Fibroblast of lung (primary cell): ENCODE data around the gene ARF5.

Experiments used
- EZH2 ChIP-seq: IDR thresholded peaks from 2 replicates; pipeline ENCODE4 v1.5.1; 2012; ENCODE audit warnings: low read length, control low read depth, mild to moderate bottlenecking; ENCODE audit errors: missing control alignments
- TF ChIP-seq, protein P1 (sequence below), 2 donors: IDR thresholded peaks in 1 of 2; conservative IDR thresholded peaks in 1 of 2; 1 replicate in 1 of 2; 2 replicates in 1 of 2; pipeline ENCODE4 v1.5.1; 2011 to 2012; ENCODE audit warnings: low read length in 2 of 2, control low read depth in 1 of 2, inconsistent platforms in 1 of 2, low read depth in 1 of 2, mild to moderate bottlenecking in 1 of 2

DNA sequence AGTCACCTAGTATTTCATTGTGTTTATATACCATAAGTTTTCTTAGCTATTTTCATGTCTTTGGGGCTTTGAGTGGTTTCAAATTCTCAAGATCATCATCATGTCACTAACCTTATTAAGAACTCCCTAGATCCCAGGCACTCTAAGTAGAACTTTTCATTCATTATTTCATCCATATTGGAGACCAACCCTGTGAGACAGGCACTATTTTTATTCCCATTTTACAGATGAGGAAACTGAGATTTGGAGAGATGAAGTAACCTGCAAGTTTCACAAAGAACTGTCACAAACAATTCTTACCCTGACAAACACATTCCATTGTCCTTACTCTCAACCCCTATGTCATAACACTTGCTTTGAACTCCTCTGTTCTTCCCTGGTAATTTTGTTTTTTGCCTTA, 50.0 kb downstream of the ARF5 start:
- no peak for TF ChIP-seq EZH2
- TF ChIP-seq, protein P1, sequence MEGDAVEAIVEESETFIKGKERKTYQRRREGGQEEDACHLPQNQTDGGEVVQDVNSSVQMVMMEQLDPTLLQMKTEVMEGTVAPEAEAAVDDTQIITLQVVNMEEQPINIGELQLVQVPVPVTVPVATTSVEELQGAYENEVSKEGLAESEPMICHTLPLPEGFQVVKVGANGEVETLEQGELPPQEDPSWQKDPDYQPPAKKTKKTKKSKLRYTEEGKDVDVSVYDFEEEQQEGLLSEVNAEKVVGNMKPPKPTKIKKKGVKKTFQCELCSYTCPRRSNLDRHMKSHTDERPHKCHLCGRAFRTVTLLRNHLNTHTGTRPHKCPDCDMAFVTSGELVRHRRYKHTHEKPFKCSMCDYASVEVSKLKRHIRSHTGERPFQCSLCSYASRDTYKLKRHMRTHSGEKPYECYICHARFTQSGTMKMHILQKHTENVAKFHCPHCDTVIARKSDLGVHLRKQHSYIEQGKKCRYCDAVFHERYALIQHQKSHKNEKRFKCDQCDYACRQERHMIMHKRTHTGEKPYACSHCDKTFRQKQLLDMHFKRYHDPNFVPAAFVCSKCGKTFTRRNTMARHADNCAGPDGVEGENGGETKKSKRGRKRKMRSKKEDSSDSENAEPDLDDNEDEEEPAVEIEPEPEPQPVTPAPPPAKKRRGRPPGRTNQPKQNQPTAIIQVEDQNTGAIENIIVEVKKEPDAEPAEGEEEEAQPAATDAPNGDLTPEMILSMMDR (conservative IDR thresholded peaks at IDR 0.05 in 1 of 2, IDR thresholded peaks at IDR 0.05 in 1 of 2; ENCODE audit: low read depth in 1 of 2, low read length in 2 of 2): no peak
